GM12864 (cell line): ENCODE results near the gene PKP4.

Source experiments
- DNase-seq: peaks from one replicate; pipeline ENCODE4 v3.0.0-alpha.2; 2011; ENCODE audit warnings: low read depth
- H3K4me3 ChIP-seq: 2 replicates; pipeline ENCODE4 v1.5.1; 2011; ENCODE audit warnings: mild to moderate bottlenecking, low read depth, low read length, control low read depth
- CTCF ChIP-seq: IDR thresholded peaks from 2 replicates; pipeline ENCODE4 v1.5.1; 2011; ENCODE audit warnings: low read depth, mild to moderate bottlenecking, moderate library complexity, low read length, control low read depth, inconsistent platforms; ENCODE audit errors: missing control alignments

Gene PKP4

GRCh38 chr2:158499383-158499782 is 42.6 kb downstream of the PKP4 start:
- DNase-seq = no peak
- TF ChIP-seq CTCF = no peak
- no peak overlapping the region for H3K4me3 ChIP-seq

DNA sequence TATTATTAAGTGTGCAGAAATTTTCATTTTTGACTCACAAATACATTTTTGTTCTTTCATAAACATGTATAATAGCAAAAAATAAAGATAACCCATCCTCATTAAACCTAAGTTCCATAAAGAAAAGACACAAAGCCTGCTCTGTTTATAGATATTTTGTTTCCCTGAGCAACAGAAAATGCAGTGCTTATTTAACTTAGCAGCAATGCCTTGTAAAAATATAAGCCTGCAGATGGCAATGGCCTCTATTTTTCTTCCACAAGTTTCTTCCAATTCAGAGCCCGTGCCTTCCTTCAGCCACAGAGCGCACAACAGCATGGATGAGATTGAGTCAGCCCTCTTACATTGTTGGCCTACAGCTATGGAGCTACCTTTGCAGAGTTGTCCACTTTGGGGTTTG is 43.6 kb downstream of the PKP4 start:
- no peak for TF ChIP-seq CTCF
- H3K4me3 ChIP-seq = no peak overlapping the region
- DNase-seq = no peak

- TF ChIP-seq CTCF = no peak
- no peak for DNase-seq
- H3K4me3 ChIP-seq = no peak overlapping the region
These were observed 44.5 kb downstream of the PKP4 start for GRCh38 chr2:158501301-158501700.

DNA sequence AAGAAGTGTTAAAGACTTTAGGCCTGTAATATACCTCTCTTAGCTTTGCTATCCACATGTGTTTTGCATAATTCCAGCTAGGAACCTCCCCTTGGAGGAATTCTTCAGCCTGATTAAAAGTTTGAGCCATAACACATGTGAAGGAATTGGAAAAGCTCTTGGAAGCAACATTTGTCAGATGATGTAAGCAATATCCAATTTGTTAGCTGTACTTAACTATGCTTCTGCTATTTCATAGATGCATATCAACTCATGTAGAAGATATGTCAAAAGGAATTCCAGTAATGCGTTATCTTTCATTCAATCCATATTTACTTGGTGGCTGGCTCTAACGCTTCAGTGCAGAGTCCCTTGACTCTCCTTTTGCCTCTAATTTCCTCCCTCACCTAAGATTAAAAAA is 46.2 kb downstream of the PKP4 start:
- no peak overlapping the region for H3K4me3 ChIP-seq
- no peak for DNase-seq
- TF ChIP-seq CTCF = no peak

DNA sequence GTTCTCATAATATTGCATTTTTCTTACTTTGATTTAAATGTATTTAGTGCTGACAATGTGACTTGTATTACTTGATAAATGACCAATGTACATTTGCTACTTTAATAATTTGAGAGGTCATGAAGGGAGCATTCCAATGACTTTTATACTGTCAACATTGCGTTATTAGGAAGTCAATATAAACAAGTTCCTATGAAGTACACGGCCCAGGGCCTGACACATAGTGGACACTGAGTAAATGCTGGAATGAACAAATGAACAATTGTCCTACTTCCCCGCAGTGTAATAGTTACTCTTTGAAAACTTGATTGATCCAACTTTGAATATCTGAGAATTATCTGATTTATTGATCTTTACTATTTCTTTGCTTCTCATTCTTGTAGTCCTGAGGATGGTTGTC is 47.3 kb downstream of the PKP4 start:
- no peak for TF ChIP-seq CTCF
- no peak for DNase-seq
- no peak overlapping the region for H3K4me3 ChIP-seq

DNA sequence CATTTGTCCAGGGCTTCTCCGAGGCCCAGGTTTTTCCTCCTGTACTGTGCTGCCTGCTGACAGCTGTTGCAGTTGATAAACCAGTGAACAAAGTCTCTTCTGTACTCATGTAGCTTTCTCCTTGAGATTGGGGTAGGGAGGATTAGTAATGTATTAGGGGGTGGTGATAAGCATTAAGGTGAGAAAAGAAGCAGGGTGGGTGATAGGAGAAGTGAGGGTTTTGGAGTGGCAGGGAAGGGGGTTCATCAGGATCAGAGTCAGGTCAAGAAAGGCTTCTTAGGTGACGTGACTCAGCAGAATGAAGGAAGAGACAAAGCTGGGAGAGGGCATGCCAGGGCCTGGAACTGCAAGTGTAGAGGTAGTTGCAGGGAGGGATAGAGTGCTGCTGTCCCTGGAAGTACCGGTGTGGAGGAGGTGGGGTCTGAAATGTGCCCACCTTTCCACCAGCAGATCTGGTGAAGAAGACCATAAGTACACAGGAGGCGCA is 48.7 kb downstream of the PKP4 start:
- no peak overlapping the region for H3K4me3 ChIP-seq
- TF ChIP-seq CTCF = no peak
- DNase-seq = no peak

DNA sequence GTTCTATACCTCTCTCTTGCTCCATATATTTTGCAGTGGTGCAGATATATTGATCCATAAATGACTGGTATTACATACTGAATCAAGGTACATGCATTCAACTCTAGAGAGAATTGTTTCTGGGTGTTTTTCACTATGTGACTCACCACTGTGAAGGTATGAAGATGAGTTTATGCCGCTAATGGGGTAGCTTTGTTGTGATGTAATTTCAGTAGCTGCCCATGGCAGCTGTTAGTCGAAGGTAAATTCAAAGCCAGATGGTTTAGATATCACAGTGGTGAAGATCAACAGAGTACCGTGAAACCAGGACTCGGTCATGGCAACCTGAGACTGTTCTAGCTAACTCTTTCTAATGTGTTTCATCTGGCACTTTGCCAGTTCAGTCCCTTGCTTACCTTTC is 50.4 kb downstream of the PKP4 start:
- TF ChIP-seq CTCF = no peak
- no peak overlapping the region for H3K4me3 ChIP-seq
- DNase-seq = peak; percentile 31
